HepG2 (cell line): ENCODE data around the gene CCNQ. TPM values are rescaled to one million over a fixed set of nuclear protein-coding genes. Genes with fewer than 3 reads are reported as not detected.
A peak's percentile ranks its signal among the peaks of the same experiment; 100 is the strongest.

Experiments used
- ATAC-seq: fragments of 200-7000 bp; cut with Tn5 transposase; 3 replicates; pipeline ENCODE4 v1.9.1; 2020; ENCODE audit warnings: mild to moderate bottlenecking, moderate library complexity
- BruUV-seq: library from RNA; stranded (reverse); fragments of 400-500 nt; replicated peaks from 2 replicates; lab custom pipeline; 2021; lab: Mats Ljungman, UMichigan
- CTCF ChIA-PET: fragments of 300-600 bp; formaldehyde crosslinking; extraction: SDS; loops from one replicate; lab custom pipeline; 2021; ENCODE audit warnings: low total read pairs, inconsistent platforms, low intra/inter-chr PET ratio; lab: Yijun Ruan, JAX
- POLR2A ChIA-PET: fragments of 350-600 bp; sonication (Branson Sonifier 250); formaldehyde crosslinking; loops from one replicate; lab custom pipeline; 2020; ENCODE audit warnings: antibody characterized with exemption, inconsistent platforms; lab: Yijun Ruan, JAX
- DNase-seq: peaks from one replicate; pipeline ENCODE4 v3.0.0-alpha.2; 2015; ENCODE audit warnings: low spot score
- FAIRE-seq: peaks from 3 replicates; lab custom pipeline; 2011; peaks lifted over from hg19 to GRCh38; lab: Jason Lieb, UNC
- H2AFZ ChIP-seq: one replicate; pipeline ENCODE4 v1.6.1; 2011; ENCODE audit warnings: low read length, inconsistent platforms
- H3K27ac ChIP-seq: fragments of 300-600 bp; 3 replicates; pipeline ENCODE4 v1.8.0; 2011; ENCODE audit warnings: mixed run types, mild to moderate bottlenecking, mixed read lengths, low read length, inconsistent platforms; ENCODE audit not compliant: insufficient read depth; ENCODE audit errors: extremely low read length
- H3K27me3 ChIP-seq, 2 experiments: fragments of 200-600 bp in 1 of 2; 2 replicates in 1 of 2; 3 replicates in 1 of 2; pipeline versions ENCODE4 v1.6.0 to v1.8.0; 2011; ENCODE audit warnings: low read length in 2 of 2, mild to moderate bottlenecking in 2 of 2, moderate library complexity in 2 of 2, inconsistent platforms in 1 of 2; ENCODE audit not compliant: insufficient read depth in 2 of 2, control insufficient read depth in 1 of 2
- H3K36me3 ChIP-seq, 2 experiments: fragments of 200-600 bp in 1 of 2; replicated peaks in 1 of 2; 2 replicates in 1 of 2; 3 replicates in 1 of 2; pipeline versions ENCODE4 v1.5.1 to v1.8.0; 2011; ENCODE audit warnings: low read length in 2 of 2, inconsistent platforms in 1 of 2; ENCODE audit not compliant: insufficient read depth in 2 of 2, control insufficient read depth in 1 of 2
- H3K4me1 ChIP-seq: 2 replicates; pipeline ENCODE4 v1.5.1; 2012; ENCODE audit warnings: low read length, inconsistent platforms; ENCODE audit not compliant: insufficient read depth
- H3K4me2 ChIP-seq: 2 replicates; pipeline ENCODE4 v1.6.0; 2011; ENCODE audit warnings: low read depth, low read length, inconsistent platforms
- H3K4me3 ChIP-seq, 3 experiments: fragments of 200-600 bp in 1 of 3; sonication (generic), shearing (Covaris generic) in 1 of 3; replicated peaks in 1 of 3; 2 replicates each; pipeline ENCODE4 v1.5.1; 2011 to 2016; ENCODE audit warnings: low read length in 3 of 3, inconsistent platforms in 2 of 3, low read depth in 2 of 3, mild to moderate bottlenecking in 2 of 3, control low read depth in 1 of 3, mixed read lengths in 1 of 3; ENCODE audit not compliant: insufficient read depth in 1 of 3
- H3K79me2 ChIP-seq: one replicate; pipeline ENCODE4 v1.6.1; 2011; ENCODE audit warnings: low read length, inconsistent platforms; ENCODE audit not compliant: insufficient read depth
- H3K9ac ChIP-seq: 2 replicates; pipeline ENCODE4 v1.6.0; 2011; ENCODE audit warnings: mild to moderate bottlenecking, low read depth, low read length, inconsistent platforms; ENCODE audit not compliant: insufficient read depth
- H3K9me3 ChIP-seq: 2 replicates; pipeline ENCODE4 v1.5.1; 2012; ENCODE audit warnings: mild to moderate bottlenecking, low read length
- H4K20me1 ChIP-seq: 2 replicates; pipeline ENCODE4 v1.6.0; 2011; ENCODE audit warnings: inconsistent platforms, mild to moderate bottlenecking, low read length, moderate library complexity; ENCODE audit not compliant: insufficient read depth
- EED ChIP-seq: sonication (generic); formaldehyde crosslinking; IDR thresholded peaks from 2 replicates; pipeline ENCODE4 v1.5.0; 2020; ENCODE audit warnings: mild to moderate bottlenecking, missing genetic modification reagents
- KMT2B ChIP-seq: IDR thresholded peaks from 2 replicates; pipeline ENCODE4 v1.6.1; 2016; ENCODE audit warnings: missing genetic modification reagents, missing compliant biosample characterization
- STAG1 ChIP-seq: sonication (generic); formaldehyde crosslinking; IDR thresholded peaks from 2 replicates; pipeline ENCODE4 v1.4.0; 2020; ENCODE audit warnings: missing genetic modification reagents
- ZBTB3 ChIP-seq: sonication (generic); formaldehyde crosslinking; IDR thresholded peaks from 2 replicates; pipeline ENCODE4 v1.4.0; 2020; ENCODE audit warnings: low read depth, mild to moderate bottlenecking, moderate library complexity, missing genetic modification reagents, borderline replicate concordance
- ZBTB46 ChIP-seq: sonication (generic); formaldehyde crosslinking; IDR thresholded peaks from 2 replicates; pipeline ENCODE4 v1.4.0; 2020; ENCODE audit warnings: mild to moderate bottlenecking, missing genetic modification reagents, borderline replicate concordance
- ZC3H4 ChIP-seq: sonication (generic); formaldehyde crosslinking; IDR thresholded peaks from 2 replicates; pipeline ENCODE4 v1.4.0; 2020; ENCODE audit warnings: missing genetic modification reagents, borderline replicate concordance
- ZFP41 ChIP-seq: sonication (generic); formaldehyde crosslinking; IDR thresholded peaks from 2 replicates; pipeline ENCODE4 v1.4.0; 2020; ENCODE audit warnings: mild to moderate bottlenecking, missing genetic modification reagents, borderline replicate concordance
- WGBS: methylation state at CpG from one replicate; pipeline ENCODE4 v1.1.6; 2017; ENCODE audit warnings: low lambda C conversion rate; 5-methylcytosine and 5-hydroxymethylcytosine counted together
- in situ Hi-C: cut with HindIII; loops from 2 replicates; pipeline ENCODE4 v1.10.0; 2017; ENCODE audit warnings: low pct_unique_long_range_greater_than_20kb; ENCODE audit not compliant: extremely low pct_ligation_motif_present
- intact Hi-C: fragments of 100-400 bp; cut with micrococcal nuclease; formaldehyde crosslinking; loops from one replicate; pipeline ENCODE4 v1.10.0; 2022; ENCODE audit not compliant: unreplicated experiment
- polyA plus RNA-seq, 8 experiments: library from polyadenylated mRNA; depleted of rRNA in 3 of 8; stranded (reverse) in 7 of 8; unstranded in 1 of 8; fragments of >200 nt; fragmentation: Illumina TruSeq in 4 of 8; extraction: Trizol in 4 of 8; gene quantifications; 2 replicates each; pipeline versions ENCODE4 v1.2.1 to v1.2.3, GENCODE V29; 2011 to 2016; ENCODE audit warnings: low read depth in 4 of 8, missing spikeins in 1 of 8, mixed read lengths in 1 of 8; ENCODE audit not compliant: insufficient read depth in 1 of 8
- total RNA-seq, 5 experiments: library from RNA; depleted of rRNA; stranded (reverse); fragments of >200 nt; fragmentation: Illumina TruSeq; extraction: Trizol; gene quantifications; 2 replicates each; pipeline ENCODE4 v1.2.3, GENCODE V29; 2016; ENCODE audit warnings: low read depth in 1 of 5

CCNQ gene
- total and polyA plus RNA-seq, 2 of the 13 experiments (the other 11 are each of a cell fraction or from before 2014, with no cell fraction given) = 15.0 to 25.5 TPM

GRCh38 chrX:153560000-153560399 lies 38.9 kb downstream of the CCNQ start:
- no peak for DNase-seq
- H3K27ac ChIP-seq = no peak overlapping the region
- TF ChIP-seq ZC3H4 (CRISPR knock-in tag) = no peak
- TF ChIP-seq ZFP41 = no peak
- TF ChIP-seq, all 625 proteins: peak for 0
- in situ Hi-C loops = loop anchor here (5.0 kb wide), 2 partner anchors 47 to 107 kb away; no protein-coding TSS in a partner anchor
- POLR2A ChIA-PET = no interaction called here
- peaks cover 4% of the 10 kb centered on the region for H3K4me1 ChIP-seq
- no peaks in the 10 kb centered on the region for H3K9me3 ChIP-seq
- no peaks in the 10 kb centered on the region for H3K79me2 ChIP-seq
- no peak overlapping the region for H3K9ac ChIP-seq
- no peak for ATAC-seq
- CTCF ChIA-PET = no interaction called here
- WGBS = 100% methylated on average over 1 of the region's 9 CpGs
- no TSS peak for BruUV-seq
- intact Hi-C loops = no loop called here
- H3K4me2 ChIP-seq = no peak overlapping the region
- H3K36me3 ChIP-seq = no peaks in the 10 kb centered on the region
- H4K20me1 ChIP-seq = no peaks in the 10 kb centered on the region
- peaks cover 0 to 35% of the 10 kb centered on the region in 2 experiments; a peak in 2 of 5 replicates for H3K27me3 ChIP-seq
- no peak overlapping the region for H3K4me3 ChIP-seq
- FAIRE-seq = no peak
- no peak overlapping the region for H2AFZ ChIP-seq

- H3K9ac ChIP-seq = no peak overlapping the region
- no peaks in the 10 kb centered on the region for H3K79me2 ChIP-seq
- DNase-seq (no peak), ATAC-seq (no peak), FAIRE-seq (no peak)
- no peaks in the 10 kb centered on the region for H4K20me1 ChIP-seq
- in situ Hi-C loops = loop anchor here (5.0 kb wide), 1 partner anchor 110 kb away; no protein-coding TSS in a partner anchor
- H3K36me3 ChIP-seq = no peaks in the 10 kb centered on the region
- H3K9me3 ChIP-seq = no peaks in the 10 kb centered on the region
- ChIA-PET POLR2A (no interaction called here), CTCF (no interaction called here)
- H3K27me3 ChIP-seq = peaks cover 0 to 37% of the 10 kb centered on the region in 2 experiments; a peak in 3 of 5 replicates
- H3K4me1 ChIP-seq = peaks cover 5% of the 10 kb centered on the region; the same call in 1 of the 2 replicates
- H2AFZ ChIP-seq = no peak overlapping the region
- no TSS peak for BruUV-seq
- intact Hi-C loops = no loop called here
- TF ChIP-seq ZBTB3 (CRISPR knock-in tag) (no peak), KMT2B (CRISPR knock-in tag) (no peak), STAG1 (CRISPR knock-in tag) (peak; percentile 31), EED (CRISPR knock-in tag) (no peak), ZBTB46 (no peak)
- no peak overlapping the region for H3K4me3 ChIP-seq
- WGBS = no CpG with 5 or more reads among the region's 19 CpGs
- H3K4me2 ChIP-seq = no peak overlapping the region
- no peak overlapping the region for H3K27ac ChIP-seq
Observed at GRCh38 chrX:153557618-153558355, 41.2 kb downstream of the CCNQ start.
